ENCODE data around the gene BRSK1. TPM values are rescaled to one million over a fixed set of nuclear protein-coding genes. Genes with fewer than 3 reads are reported as not detected.

Gene BRSK1
- total and polyA plus RNA-seq, 2 of the 8 experiments (the other 6 are each of a cell fraction or from before 2014, with no cell fraction given): 27.6 to 32.7 TPM

GRCh38 chr19:55279770-55280643 is 3.8 kb upstream of the BRSK1 start, which contains the start of gene HSPBP1:
TSS of gene HSPBP1 (minus strand) at chr19:55280110. CDS start at chr19:55279608, 502 bp downstream.
- no peak within 1 kb of the TSS for H4K91ac ChIP-seq (replicated peaks; ENCODE audit: insufficient read length, low read length)
- H3K36me3 ChIP-seq (ENCODE audit: control insufficient read depth in 2 of 4, insufficient read depth in 4 of 4, low read length in 3 of 4): peaks cover 0 to 8% (median 3%) of the 10 kb centered on the region in 4 experiments; a peak in 3 of 8 replicates
- H4K5ac ChIP-seq (ENCODE audit: insufficient read length, low read depth, low read length): peak within 1 kb of the TSS; percentile 89
- ChIA-PET POLR2A (ENCODE audit: partially characterized antibody) (interaction anchor here (0.8 to 5.9 kb wide), 24 partner anchors 9 to 325 kb away, joined by 3 to 28 read pairs (median 4); partner anchors contain the start of genes FIZ1, PPP1R12C, PPP6R1 and TMEM238), CTCF (ENCODE audit: partially characterized antibody) (interaction anchor here (0.6 to 1.5 kb wide), 3 partner anchors 11 to 25 kb away, joined by 3 to 6 read pairs (median 4); no protein-coding TSS in a partner anchor)
- no peak within 1 kb of the TSS for H3K23ac ChIP-seq (ENCODE audit: insufficient read length)
- H3K23me2 ChIP-seq (ENCODE audit: low read depth, low read length): peaks cover 11% of the 10 kb centered on the region; the same call in 1 of the 2 replicates
- H2BK15ac ChIP-seq (ENCODE audit: low read length): no peak within 1 kb of the TSS
- peaks cover 3 to 19% (median 7%) of the 10 kb centered on the region in 4 experiments for H3K4me1 ChIP-seq (replicated peaks in 1 of 4; ENCODE audit: control insufficient read depth in 3 of 4, insufficient read depth in 4 of 4, low read length in 3 of 4)
- H4K8ac ChIP-seq (ENCODE audit: extremely low read depth, insufficient read depth, low read length): peak within 1 kb of the TSS; percentile 95; the same call in 1 of the 2 replicates
- H2BK12ac ChIP-seq (ENCODE audit: low read depth, low read length): peak within 1 kb of the TSS; percentile 72
- peak within 1 kb of the TSS; percentile 54 for H3K4ac ChIP-seq (replicated peaks; ENCODE audit: insufficient read length, low read depth, low read length)
- H4K20me1 ChIP-seq (replicated peaks in 1 of 2; ENCODE audit: control insufficient read depth in 1 of 2, insufficient read depth in 2 of 2, low read length in 2 of 2): peaks cover 3 to 4% of the 10 kb centered on the region in 2 experiments
- H3K79me1 ChIP-seq (ENCODE audit: low read depth, low read length): peaks cover 7% of the 10 kb centered on the region
- H3K56ac ChIP-seq (replicated peaks; ENCODE audit: insufficient read length, low read depth, low read length): peak within 1 kb of the TSS; percentile 52
- peak within 1 kb of the TSS in 3 of 4 experiments; percentile 74 to 86 (median 86); a peak in 6 of 7 replicates for H3K9ac ChIP-seq (replicated peaks in 1 of 4; ENCODE audit: extremely low read depth in 1 of 4, low read depth in 3 of 4, low read length in 3 of 4)
- H3K14ac ChIP-seq (ENCODE audit: insufficient read length): no peak within 1 kb of the TSS
- no peak within 1 kb of the TSS for H2BK120ac ChIP-seq (replicated peaks; ENCODE audit: low read depth, low read length)
- H3K4me3 ChIP-seq (ENCODE audit: extremely low read depth in 1 of 4, insufficient read depth in 2 of 4, low read depth in 3 of 4, low read length in 4 of 4): peak within 1 kb of the TSS; percentile 71 to 98 (median 90)
- DNase-seq (ENCODE audit: low read depth in 1 of 2, low spot score in 2 of 2) (peak; percentile 99), FAIRE-seq (peak; percentile 69)
- peak within 1 kb of the TSS; percentile 85 for H3K27ac ChIP-seq (ENCODE audit: low read depth, low read length)
- H3K27me3 ChIP-seq (replicated peaks in 1 of 4; ENCODE audit: control insufficient read depth in 3 of 4, extremely low read depth in 1 of 4, insufficient read depth in 3 of 4, low read length in 3 of 4): no peaks in the 10 kb centered on the region
- H3K4me2 ChIP-seq (ENCODE audit: insufficient read depth in 1 of 2, low read depth in 2 of 2, low read length in 2 of 2): peak within 1 kb of the TSS; percentile 86 to 87
- no peak within 1 kb of the TSS; the same call in 1 of the 2 replicates for H2AK5ac ChIP-seq (ENCODE audit: low read depth, low read length)
- H2BK5ac ChIP-seq (ENCODE audit: low read depth, low read length): peak within 1 kb of the TSS; percentile 90
- H3K79me2 ChIP-seq (ENCODE audit: control insufficient read depth in 1 of 2, insufficient read depth in 2 of 2, low read length in 2 of 2): peaks cover 3 to 10% of the 10 kb centered on the region in 2 experiments; a peak in 3 of 4 replicates
- H3K9me3 ChIP-seq (ENCODE audit: insufficient read depth in 2 of 2, low read depth in 1 of 2, low read length in 1 of 2): no peaks in the 10 kb centered on the region; a peak in 1 of 4 replicates
- WGBS, 2 experiments (ENCODE audit: extremely low coverage in 1 of 2, insufficient coverage in 1 of 2, insufficient read length in 1 of 2, insufficient replicate concordance in 2 of 2, low coverage in 1 of 2, low lambda C conversion rate in 2 of 2, missing lambda C conversion rate in 1 of 2): 1% methylated on average over 37 of the region's 52 CpGs; no CpG with 5 or more reads in 1 of the 2 experiments
- H2BK20ac ChIP-seq (ENCODE audit: low read length): 0 out of 2 replicates have a peak within 1 kb of the TSS, but pooled peaks have one; percentile 52
- peak within 1 kb of the TSS; percentile 87; the same call in 1 of the 2 replicates for H2AFZ ChIP-seq (ENCODE audit: low read length)
- H3K18ac ChIP-seq (ENCODE audit: extremely low read depth, low read length): peak within 1 kb of the TSS; percentile 78
- TF ChIP-seq ATF2 (IDR thresholded peaks at IDR 0.05; ENCODE audit: low read length) (no peak), GTF2F1 (IDR thresholded peaks at IDR 0.05; ENCODE audit: borderline replicate concordance, low read depth, low read length) (no peak), CEBPB (IDR thresholded peaks at IDR 0.05; ENCODE audit: low read depth, low read length) (no peak), POLR2AphosphoS5 (IDR thresholded peaks at IDR 0.05; ENCODE audit: low read depth, low read length) (peak; percentile 72; the same call in 1 of the 2 replicates), HDAC2 (IDR thresholded peaks at IDR 0.05; ENCODE audit: borderline replicate concordance in 1 of 2, low read depth in 2 of 2, low read length in 2 of 2) (peak in 1 of 2 experiments; percentile 56; a peak in 1 of 4 replicates), FOSL1 (IDR thresholded peaks at IDR 0.05; ENCODE audit: insufficient read depth, low read depth, low read length) (no peak), POU5F1 (IDR thresholded peaks at IDR 0.05; ENCODE audit: low read depth, low read length) (no peak), EGR1 (IDR thresholded peaks at IDR 0.05; ENCODE audit: borderline replicate concordance, low read depth, low read length) (no peak)
